Adipose tissue (tissue), 3 donors: ENCODE measurements around the gene ISYNA1. TPM values are rescaled to one million over a fixed set of nuclear protein-coding genes. Genes with fewer than 3 reads are reported as not detected.
"Not testable (repeated sequence)": the region's sequence is repeated elsewhere in the genome, so short reads cannot be mapped to it uniquely, and the experiment has no call there.

ENCODE experiments used
- H3K27ac ChIP-seq: one replicate; pipeline ENCODE4 v1.5.1; 2013; ENCODE audit warnings: low read depth, low read length
- WGBS, 3 donors: extraction: QIAGEN DNeasy Blood & Tissue Kit; methylation state at CpG; one replicate each; pipeline ENCODE4 v1.1.7; 2013; 5-methylcytosine and 5-hydroxymethylcytosine counted together
- polyA plus RNA-seq, 3 donors: library from polyadenylated mRNA; stranded (reverse); fragments of 200-250 nt; gene quantifications; one replicate each; pipeline ENCODE4 v1.2.3, GENCODE V29; 2013
- donor health status: healthy with polysubstance abuse.
- donor health status: Bipolar disorder and iron deficiency.
- donor health status: healthy.

The ISYNA1 gene
- polyA plus RNA-seq, 3 donors = 18.3 to 55.6 (median 24.3) TPM

- WGBS, 3 donors = 11 to 40% (median 11%) methylated on average over 11 of the region's 11 CpGs
- H3K27ac ChIP-seq = peak overlapping the region; percentile 40
These were observed 23.3 kb downstream of the ISYNA1 start for GRCh38 chr19:18414504-18415177.

- no peak overlapping the region for H3K27ac ChIP-seq
- 76 to 81% (median 79%) methylated on average over 16 of the region's 16 CpGs for WGBS, 3 donors
These were observed 25.2 kb downstream of the ISYNA1 start for GRCh38 chr19:18412610-18413239.

GRCh38 chr19:18408053-18408476 lies 29.9 kb downstream of the ISYNA1 start:
- H3K27ac ChIP-seq = no peak overlapping the region
- 46 to 54% (median 52%) methylated on average over 10 of the region's 10 CpGs for WGBS, 3 donors

- H3K27ac ChIP-seq = no peak overlapping the region
- WGBS, 3 donors = 92 to 96% (median 93%) methylated on average over 9 of the region's 9 CpGs
These were observed 31.2 kb downstream of the ISYNA1 start for GRCh38 chr19:18406749-18407148.

- WGBS, 3 donors = 87 to 92% (median 90%) methylated on average over 11 of the region's 11 CpGs
- not testable (repeated sequence) for H3K27ac ChIP-seq
These were observed 32.2 kb downstream of the ISYNA1 start for GRCh38 chr19:18405754-18406153.

- not testable (repeated sequence) for H3K27ac ChIP-seq
- WGBS, 3 donors = 50 to 71% (median 58%) methylated on average over 18 of the region's 18 CpGs
These were observed 35.3 kb downstream of the ISYNA1 start for GRCh38 chr19:18402455-18403248.

GRCh38 chr19:18401580-18402112 lies 36.3 kb downstream of the ISYNA1 start:
- no peak overlapping the region for H3K27ac ChIP-seq
- WGBS, 3 donors = 32 to 54% (median 37%) methylated on average over 7 of the region's 7 CpGs

- 35 to 45% (median 40%) methylated on average over 6 of the region's 6 CpGs for WGBS, 3 donors
- H3K27ac ChIP-seq = no peak overlapping the region
These were observed 38.9 kb downstream of the ISYNA1 start for GRCh38 chr19:18399008-18399407.

GRCh38 chr19:18397242-18398202 lies 40.4 kb downstream of the ISYNA1 start, which contains the start of gene LRRC25:
Gene LRRC25, minus strand, starts transcription at chr19:18397622. Its CDS starts 659 bp downstream, at chr19:18396963.
- H3K27ac ChIP-seq = no peak within 1 kb of the TSS
- 13 to 20% (median 14%) methylated on average over 33 of the region's 33 CpGs for WGBS, 3 donors

- 48 to 67% (median 63%) methylated on average over 37 of the region's 37 CpGs for WGBS, 3 donors
- H3K27ac ChIP-seq = no peak overlapping the region
These were observed 41.3 kb downstream of the ISYNA1 start for GRCh38 chr19:18396471-18397241.

- 32 to 77% (median 42%) methylated on average over 7 of the region's 7 CpGs for WGBS, 3 donors
- no peak overlapping the region for H3K27ac ChIP-seq
These were observed 44.1 kb downstream of the ISYNA1 start for GRCh38 chr19:18393836-18394235.

GRCh38 chr19:18392926-18393325 lies 45.0 kb downstream of the ISYNA1 start:
- 41 to 78% (median 49%) methylated on average over 5 of the region's 5 CpGs for WGBS, 3 donors
- no peak overlapping the region for H3K27ac ChIP-seq

- 36 to 68% (median 43%) methylated on average over 11 of the region's 11 CpGs for WGBS, 3 donors
- no peak overlapping the region for H3K27ac ChIP-seq
These were observed 45.5 kb downstream of the ISYNA1 start for GRCh38 chr19:18392417-18392816.

GRCh38 chr19:18391509-18392075 lies 46.3 kb downstream of the ISYNA1 start:
- 81 to 83% (median 82%) methylated on average over 9 of the region's 9 CpGs for WGBS, 3 donors
- no peak overlapping the region for H3K27ac ChIP-seq

- no peak overlapping the region for H3K27ac ChIP-seq
- WGBS, 3 donors = 88 to 94% (median 92%) methylated on average over 6 of the region's 6 CpGs
These were observed 47.6 kb downstream of the ISYNA1 start for GRCh38 chr19:18390065-18390907.

GRCh38 chr19:18389726-18390064 lies 48.2 kb downstream of the ISYNA1 start:
- no peak overlapping the region for H3K27ac ChIP-seq
